Ovary (tissue), 9 donors: ENCODE measurements around the gene DUSP23. TPM values are rescaled to one million over a fixed set of nuclear protein-coding genes. Genes with fewer than 3 reads are reported as not detected.
A peak's percentile ranks its signal among the peaks of the same experiment; 100 is the strongest.

Experiments
- DNase-seq, 5 donors: peaks; one replicate each; pipeline ENCODE4 v3.0.0-alpha.2; 2019 to 2020
- H3K27ac ChIP-seq, 2 donors: fragments of 200-600 bp; one replicate each; pipeline versions ENCODE4 v1.5.1 to v1.8.0; 2019 to 2022
- H3K27me3 ChIP-seq: fragments of 200-600 bp; one replicate; pipeline ENCODE4 v1.8.0; 2022
- H3K36me3 ChIP-seq: fragments of 200-600 bp; sonication (generic); one replicate; pipeline ENCODE4 v1.5.1; 2019
- H3K4me1 ChIP-seq: one replicate; pipeline ENCODE4 v1.8.1; 2013; ENCODE audit warnings: mild to moderate bottlenecking, moderate library complexity; ENCODE audit not compliant: insufficient read depth
- H3K4me3 ChIP-seq: fragments of 200-600 bp; sonication (generic); one replicate; pipeline ENCODE4 v1.5.1; 2017
- H3K9me3 ChIP-seq, 2 donors: fragments of 200-600 bp in 1 of 2; sonication (generic) in 1 of 2; one replicate each; pipeline versions ENCODE4 v1.5.1 to v1.8.1; 2013 to 2019; ENCODE audit warnings: mild to moderate bottlenecking in 1 of 2, moderate library complexity in 1 of 2
- EP300 ChIP-seq: sonication (generic); formaldehyde crosslinking; IDR thresholded peaks from one replicate; pipeline ENCODE4 v1.6.1; 2017; ENCODE audit warnings: antibody characterized with exemption
- POLR2A ChIP-seq: fragments of 450-650 bp; IDR thresholded peaks from one replicate; pipeline ENCODE4 v1.6.1; 2017; ENCODE audit warnings: antibody characterized with exemption, mild to moderate bottlenecking, moderate library complexity
- WGBS, 3 donors: extraction: QIAGEN DNeasy Blood & Tissue Kit in 1 of 3; methylation state at CpG; one replicate each; pipeline versions ENCODE4 v1.1.5 to v1.1.7; 2013 to 2017; 5-methylcytosine and 5-hydroxymethylcytosine counted together
- intact Hi-C, 4 donors: fragments of 100-400 bp; cut with DNase I; formaldehyde crosslinking; loops; one replicate each; pipeline versions ENCODE4 v1.11.0 to v1.15.1; 2022 to 2023
- polyA plus RNA-seq, 2 donors: library from polyadenylated mRNA; stranded (reverse); fragments of 200-250 nt in 1 of 2; fragments of 350-450 nt in 1 of 2; fragmentation: Illumina TruSeq in 1 of 2; extraction: RNeasy Lipid Tissue Mini Kit (QIAGEN cat#74804) in 1 of 2; gene quantifications; one replicate each; pipeline ENCODE4 v1.2.3, GENCODE V29; 2013 to 2014
- total RNA-seq, 7 donors: library from RNA; depleted of rRNA in 2 of 7; stranded (reverse); fragments of >200 nt in 2 of 7; fragmentation: NEBNext Ultra II Directional in 3 of 7; extraction: Animal tissue kit (Norgen Biotek cat#: 25700) in 3 of 7; gene quantifications; one replicate each; pipeline versions ENCODE4 v1.1.0 to v1.2.4, GENCODE V29; 2016 to 2023
- TF ChIP-seq, protein P1 (sequence below), 3 donors: fragments of 450-650 bp in 2 of 3; fragments of 200-600 bp in 1 of 3; IDR thresholded peaks; one replicate each; pipeline versions ENCODE4 v1.5.1 to v1.8.0; 2016 to 2022; ENCODE audit warnings: antibody characterized with exemption in 3 of 3, mild to moderate bottlenecking in 1 of 3
- donor health status: DM: no; HTN: no; CAD: no; lungs with moderate emphysema.
- donor health status: DM: no; HTN: no; CAD: no.
- donor health status: Bipolar disorder and iron deficiency.
- donor health status: DM: yes; HTN: yes; CAD: no.
- donor health status: DM: no; HTN: no; CAD: no.
- donor health status: DM: yes; HTN: yes; CAD: no.

DUSP23 gene
- total and polyA plus RNA-seq, 9 donors = 26.9 to 115 (median 37.5) TPM

- no peak overlapping the region for H3K4me3 ChIP-seq
- intact Hi-C loops = no loop called here
- no peaks in the 10 kb centered on the region for H3K27me3 ChIP-seq
- H3K9me3 ChIP-seq = no peaks in the 10 kb centered on the region
- no peaks in the 10 kb centered on the region for H3K36me3 ChIP-seq
- no peak overlapping the region for H3K27ac ChIP-seq
- peak in 3 of 5 donors; percentile 9 to 52 (median 30) for DNase-seq
- TF ChIP-seq, protein P1, sequence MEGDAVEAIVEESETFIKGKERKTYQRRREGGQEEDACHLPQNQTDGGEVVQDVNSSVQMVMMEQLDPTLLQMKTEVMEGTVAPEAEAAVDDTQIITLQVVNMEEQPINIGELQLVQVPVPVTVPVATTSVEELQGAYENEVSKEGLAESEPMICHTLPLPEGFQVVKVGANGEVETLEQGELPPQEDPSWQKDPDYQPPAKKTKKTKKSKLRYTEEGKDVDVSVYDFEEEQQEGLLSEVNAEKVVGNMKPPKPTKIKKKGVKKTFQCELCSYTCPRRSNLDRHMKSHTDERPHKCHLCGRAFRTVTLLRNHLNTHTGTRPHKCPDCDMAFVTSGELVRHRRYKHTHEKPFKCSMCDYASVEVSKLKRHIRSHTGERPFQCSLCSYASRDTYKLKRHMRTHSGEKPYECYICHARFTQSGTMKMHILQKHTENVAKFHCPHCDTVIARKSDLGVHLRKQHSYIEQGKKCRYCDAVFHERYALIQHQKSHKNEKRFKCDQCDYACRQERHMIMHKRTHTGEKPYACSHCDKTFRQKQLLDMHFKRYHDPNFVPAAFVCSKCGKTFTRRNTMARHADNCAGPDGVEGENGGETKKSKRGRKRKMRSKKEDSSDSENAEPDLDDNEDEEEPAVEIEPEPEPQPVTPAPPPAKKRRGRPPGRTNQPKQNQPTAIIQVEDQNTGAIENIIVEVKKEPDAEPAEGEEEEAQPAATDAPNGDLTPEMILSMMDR (IDR thresholded peaks at IDR 0.05) = no peak
- TF ChIP-seq POLR2A (no peak), EP300 (no peak)
- WGBS, 3 donors = 47 to 59% (median 52%) methylated on average over 2 of the region's 2 CpGs
- H3K4me1 ChIP-seq = no peaks in the 10 kb centered on the region
These were observed 1.3 kb upstream of the DUSP23 start for GRCh38 chr1:159779403-159779851.

DNA sequence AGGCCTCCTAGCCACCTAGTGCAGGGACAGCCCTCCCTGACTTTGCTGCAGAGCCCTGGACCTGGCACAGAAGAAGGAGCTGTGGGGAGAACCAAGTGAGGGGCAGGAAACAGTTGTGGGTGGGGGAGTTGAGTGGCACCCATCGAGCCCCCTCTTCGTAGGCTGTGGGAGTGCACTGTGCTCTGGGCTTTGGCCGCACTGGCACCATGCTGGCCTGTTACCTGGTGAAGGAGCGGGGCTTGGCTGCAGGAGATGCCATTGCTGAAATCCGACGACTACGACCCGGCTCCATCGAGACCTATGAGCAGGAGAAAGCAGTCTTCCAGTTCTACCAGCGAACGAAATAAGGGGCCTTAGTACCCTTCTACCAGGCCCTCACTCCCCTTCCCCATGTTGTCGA is 1.2 kb downstream of the DUSP23 start:
- intact Hi-C loops = loop anchor here in 2 of 4 donors (5.0 kb wide), 1 partner anchor 110 kb away; no protein-coding TSS in a partner anchor
- no peak overlapping the region for H3K27ac ChIP-seq
- WGBS, 3 donors = 95 to 98% (median 96%) methylated on average over 12 of the region's 12 CpGs

DNA sequence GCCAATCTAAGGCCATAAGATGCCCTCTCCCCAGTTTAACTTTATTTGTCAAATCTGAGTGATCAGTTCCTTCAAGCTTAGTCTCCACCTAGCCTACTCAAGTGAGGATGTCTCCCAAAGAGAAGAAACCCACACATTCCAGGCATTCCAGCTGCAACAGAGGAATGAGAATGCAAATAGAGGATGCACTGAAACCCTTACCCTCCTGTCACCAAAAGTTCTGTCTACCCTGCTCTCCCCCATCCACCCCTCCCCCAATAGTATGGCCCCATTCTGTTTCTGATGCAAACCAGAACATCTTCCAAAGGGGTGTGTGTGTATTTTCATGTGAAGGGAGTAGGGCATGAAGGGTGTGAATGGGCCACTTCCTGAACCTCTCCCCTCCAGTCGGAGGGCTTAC is 3.0 kb downstream of the DUSP23 start:
- H3K27ac ChIP-seq = no peak overlapping the region
- H3K9me3 ChIP-seq = no peaks in the 10 kb centered on the region
- H3K27me3 ChIP-seq = no peaks in the 10 kb centered on the region
- no peaks in the 10 kb centered on the region for H3K4me1 ChIP-seq
- H3K4me3 ChIP-seq = no peak overlapping the region
- WGBS, 3 donors = 61 to 63% (median 63%) methylated on average over 1 of the region's 1 CpG
- intact Hi-C loops = loop anchor here in 2 of 4 donors (5.0 kb wide), 1 partner anchor 109 kb away; no protein-coding TSS in a partner anchor
- DNase-seq = no peak
- TF ChIP-seq, protein P1 (IDR thresholded peaks at IDR 0.05) = no peak
- no peak for TF ChIP-seq EP300
- TF ChIP-seq POLR2A = no peak
- no peaks in the 10 kb centered on the region for H3K36me3 ChIP-seq

More for the DNA sequence above, 1.2 kb downstream of the DUSP23 start:
- TF ChIP-seq POLR2A (no peak), EP300 (no peak)
- TF ChIP-seq, protein P1 (IDR thresholded peaks at IDR 0.05) = no peak
- Histone ChIP-seq H3K4me3 (no peak overlapping the region), H3K4me1 (no peaks in the 10 kb centered on the region), H3K9me3 (no peaks in the 10 kb centered on the region), H3K27me3 (no peaks in the 10 kb centered on the region), H3K36me3 (no peaks in the 10 kb centered on the region)
- DNase-seq = peak in 1 of 5 donors; percentile 30

DNA sequence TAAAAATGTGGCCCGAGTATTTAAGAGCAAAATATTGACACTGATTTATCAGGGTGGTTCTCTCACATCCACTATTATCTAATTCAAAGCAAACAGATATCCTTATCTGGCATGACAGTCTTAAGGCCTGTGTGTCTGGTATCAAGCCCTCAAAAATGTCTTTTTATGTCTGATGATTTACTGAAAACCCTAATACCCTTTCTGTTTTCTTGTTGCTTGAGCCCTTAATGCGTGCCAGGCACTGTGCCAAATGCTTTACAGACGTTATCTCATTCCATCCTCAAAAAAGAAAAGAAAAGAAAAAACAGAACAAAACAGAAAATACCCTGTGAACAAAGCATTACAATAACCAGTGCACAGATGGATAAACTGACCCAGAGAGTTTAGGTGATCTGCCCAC is 5.7 kb downstream of the DUSP23 start:
- DNase-seq = no peak
- no peak overlapping the region for H3K27ac ChIP-seq
- 6 to 14% (median 9%) methylated on average over 3 of the region's 3 CpGs for WGBS, 3 donors

More for the DNA sequence above, 5.7 kb downstream of the DUSP23 start:
- intact Hi-C loops = no loop called here
- no peaks in the 10 kb centered on the region for H3K36me3 ChIP-seq
- H3K4me3 ChIP-seq = no peak overlapping the region
- TF ChIP-seq EP300 (no peak), POLR2A (no peak)
- TF ChIP-seq, protein P1 (IDR thresholded peaks at IDR 0.05) = no peak
- no peaks in the 10 kb centered on the region for H3K27me3 ChIP-seq
- H3K4me1 ChIP-seq = no peaks in the 10 kb centered on the region
- H3K9me3 ChIP-seq = no peaks in the 10 kb centered on the region
